Neural cell (in vitro differentiated cells): ENCODE data around the gene BEND5.

Experiments used
- CTCF ChIP-seq: fragments of 450-650 bp; IDR thresholded peaks from 2 replicates; pipeline ENCODE4 v1.5.1; 2014; ENCODE audit warnings: antibody characterized with exemption, mild to moderate bottlenecking, moderate library complexity; ENCODE audit not compliant: poor library complexity, severe bottlenecking
- EZH2 ChIP-seq: fragments of 200-600, 300-800 bp; shearing (Covaris generic), sonication (generic); IDR thresholded peaks from 2 replicates; pipeline ENCODE4 v1.6.1; 2014; ENCODE audit warnings: antibody characterized with exemption, low read length, borderline replicate concordance, mild to moderate bottlenecking; ENCODE audit not compliant: insufficient read depth, poor library complexity, severe bottlenecking
- RAD21 ChIP-seq: fragments of 450-650 bp; conservative IDR thresholded peaks from 2 replicates; pipeline ENCODE4 v1.6.1; 2014; ENCODE audit warnings: antibody characterized with exemption, mild to moderate bottlenecking, moderate library complexity
- TAF1 ChIP-seq: IDR thresholded peaks from 2 replicates; pipeline ENCODE4 v1.6.1; 2012; ENCODE audit warnings: low read depth

- TF ChIP-seq CTCF, result no peak
- no peak for TF ChIP-seq TAF1
- no peak for TF ChIP-seq RAD21
- no peak for TF ChIP-seq EZH2
These were observed 3.6 kb downstream of the BEND5 start for GRCh38 chr1:48773133-48773532.
